Adrenal gland (tissue), 12 donors: ENCODE results near the gene USP6NL. TPM values are rescaled to one million over a fixed set of nuclear protein-coding genes. Genes with fewer than 3 reads are reported as not detected.

Experiments
- DNase-seq, 7 donors: peaks; one replicate each; pipeline ENCODE4 v3.0.0-alpha.2; 2019 to 2020
- H3K27ac ChIP-seq, 5 donors: fragments of 200-600 bp; sonication (generic) in 4 of 5; 1 replicate in 3 of 5; 2 replicates in 2 of 5; pipeline versions ENCODE4 v1.5.1 to v1.8.0; 2016 to 2020; ENCODE audit warnings: mild to moderate bottlenecking in 1 of 5
- H3K27me3 ChIP-seq: fragments of 200-600 bp; 2 replicates; pipeline ENCODE4 v1.8.0; 2021
- H3K36me3 ChIP-seq, 2 donors: fragments of 200-600 bp; replicated peaks in 1 of 2; 1 replicate in 1 of 2; 2 replicates in 1 of 2; pipeline versions ENCODE4 v1.5.1 to v1.8.0; 2018 to 2022
- H3K4me1 ChIP-seq, 2 donors: fragments of 200-600 bp; replicated peaks in 1 of 2; 1 replicate in 1 of 2; 2 replicates in 1 of 2; pipeline versions ENCODE4 v1.5.1 to v1.8.0; 2018 to 2021
- H3K4me3 ChIP-seq, 4 donors: fragments of 200-600 bp; sonication (generic) in 3 of 4; one replicate each; pipeline ENCODE4 v1.5.1; 2016 to 2018
- H3K9me3 ChIP-seq, 3 donors: fragments of 200-600 bp; sonication (generic) in 1 of 3; replicated peaks in 1 of 3; 1 replicate in 2 of 3; 2 replicates in 1 of 3; pipeline versions ENCODE4 v1.5.1 to v1.8.0; 2016 to 2021
- POLR2A ChIP-seq, 2 donors: fragments of 450-650 bp; IDR thresholded peaks; one replicate each; pipeline ENCODE4 v1.6.1; 2017; ENCODE audit warnings: antibody characterized with exemption in 2 of 2, mild to moderate bottlenecking in 2 of 2, moderate library complexity in 1 of 2
- WGBS, 4 donors: extraction: QIAGEN DNeasy Blood & Tissue Kit in 2 of 4; methylation state at CpG; one replicate each; pipeline versions ENCODE4 v1.1.5 to v1.1.7; 2013 to 2017; 5-methylcytosine and 5-hydroxymethylcytosine counted together
- intact Hi-C, 2 donors: fragments of 100-400 bp; cut with DNase I; formaldehyde crosslinking; loops; one replicate each; pipeline versions ENCODE4 v1.14.1 to v1.15.0; 2022 to 2023
- polyA plus RNA-seq, 3 donors: library from polyadenylated mRNA; stranded (reverse); fragments of 200-250 nt in 2 of 3; fragments of 350-450 nt in 1 of 3; fragmentation: Illumina TruSeq in 1 of 3; extraction: RNeasy Lipid Tissue Mini Kit (QIAGEN cat#74804) in 1 of 3; gene quantifications; one replicate each; pipeline ENCODE4 v1.2.3, GENCODE V29; 2013 to 2014
- total RNA-seq, 9 donors: library from RNA; depleted of rRNA in 4 of 9; stranded (reverse); fragments of >200 nt in 4 of 9; fragments of 120-200 nt in 1 of 9; fragmentation: NEBNext Ultra II Directional in 1 of 9; extraction: Animal tissue kit (Norgen Biotek cat#: 25700) in 1 of 9; gene quantifications; one replicate each; pipeline versions ENCODE4 v1.1.0 to v1.2.4, GENCODE V29; 2013 to 2023
- TF ChIP-seq, protein P1 (sequence below), 6 experiments: fragments of 450-650 bp in 4 of 6; fragments of 200-600 bp in 2 of 6; sonication (generic) in 1 of 6; IDR thresholded peaks; 1 replicate in 5 of 6; 2 replicates in 1 of 6; pipeline versions ENCODE4 v1.5.1 to v1.8.0; 2016 to 2021; ENCODE audit warnings: antibody characterized with exemption in 6 of 6, mild to moderate bottlenecking in 2 of 6, moderate library complexity in 1 of 6
- donor health status: healthy with polysubstance abuse.
- donor health status: Bipolar disorder and iron deficiency.
- donor health status: DM: yes; HTN: yes; CAD: no.
- donor health status: DM: no; HTN: no; CAD: no.
- donor health status: DM: no; HTN: no; CAD: no.
- donor health status: DM: yes; HTN: yes; CAD: no.

The USP6NL gene
- total and polyA plus RNA-seq, 12 donors = 3.5 to 35.1 (median 19.8) TPM

- H3K9me3 ChIP-seq = no peaks in the 10 kb centered on the region
- no peak overlapping the region for H3K27ac ChIP-seq
- no peak for DNase-seq
- TF ChIP-seq POLR2A (IDR thresholded peaks at IDR 0.05) = no peak
- TF ChIP-seq, protein P1, sequence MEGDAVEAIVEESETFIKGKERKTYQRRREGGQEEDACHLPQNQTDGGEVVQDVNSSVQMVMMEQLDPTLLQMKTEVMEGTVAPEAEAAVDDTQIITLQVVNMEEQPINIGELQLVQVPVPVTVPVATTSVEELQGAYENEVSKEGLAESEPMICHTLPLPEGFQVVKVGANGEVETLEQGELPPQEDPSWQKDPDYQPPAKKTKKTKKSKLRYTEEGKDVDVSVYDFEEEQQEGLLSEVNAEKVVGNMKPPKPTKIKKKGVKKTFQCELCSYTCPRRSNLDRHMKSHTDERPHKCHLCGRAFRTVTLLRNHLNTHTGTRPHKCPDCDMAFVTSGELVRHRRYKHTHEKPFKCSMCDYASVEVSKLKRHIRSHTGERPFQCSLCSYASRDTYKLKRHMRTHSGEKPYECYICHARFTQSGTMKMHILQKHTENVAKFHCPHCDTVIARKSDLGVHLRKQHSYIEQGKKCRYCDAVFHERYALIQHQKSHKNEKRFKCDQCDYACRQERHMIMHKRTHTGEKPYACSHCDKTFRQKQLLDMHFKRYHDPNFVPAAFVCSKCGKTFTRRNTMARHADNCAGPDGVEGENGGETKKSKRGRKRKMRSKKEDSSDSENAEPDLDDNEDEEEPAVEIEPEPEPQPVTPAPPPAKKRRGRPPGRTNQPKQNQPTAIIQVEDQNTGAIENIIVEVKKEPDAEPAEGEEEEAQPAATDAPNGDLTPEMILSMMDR (IDR thresholded peaks at IDR 0.05) = no peak
- intact Hi-C loops = no loop called here
- H3K4me1 ChIP-seq = no peaks in the 10 kb centered on the region
- H3K4me3 ChIP-seq = no peak overlapping the region
- H3K36me3 ChIP-seq = no peaks in the 10 kb centered on the region
- 67 to 82% (median 75%) methylated on average over 5 of the region's 5 CpGs for WGBS, 4 donors
- H3K27me3 ChIP-seq = no peaks in the 10 kb centered on the region
Observed at GRCh38 chr10:11446133-11446532, 165.3 kb downstream of the USP6NL start.

- DNase-seq = no peak
- Histone ChIP-seq H3K9me3 (no peaks in the 10 kb centered on the region), H3K4me3 (no peak overlapping the region), H3K4me1 (no peaks in the 10 kb centered on the region), H3K36me3 (no peaks in the 10 kb centered on the region), H3K27me3 (no peaks in the 10 kb centered on the region), H3K27ac (no peak overlapping the region)
- TF ChIP-seq, protein P1 (IDR thresholded peaks at IDR 0.05) = no peak
- TF ChIP-seq POLR2A (IDR thresholded peaks at IDR 0.05) = no peak
- 71 to 79% (median 75%) methylated on average over 13 to 27 of the region's 27 CpGs for WGBS, 4 donors
- intact Hi-C loops = no loop called here
Observed at GRCh38 chr10:11444531-11445228, 166.8 kb downstream of the USP6NL start.

DNA sequence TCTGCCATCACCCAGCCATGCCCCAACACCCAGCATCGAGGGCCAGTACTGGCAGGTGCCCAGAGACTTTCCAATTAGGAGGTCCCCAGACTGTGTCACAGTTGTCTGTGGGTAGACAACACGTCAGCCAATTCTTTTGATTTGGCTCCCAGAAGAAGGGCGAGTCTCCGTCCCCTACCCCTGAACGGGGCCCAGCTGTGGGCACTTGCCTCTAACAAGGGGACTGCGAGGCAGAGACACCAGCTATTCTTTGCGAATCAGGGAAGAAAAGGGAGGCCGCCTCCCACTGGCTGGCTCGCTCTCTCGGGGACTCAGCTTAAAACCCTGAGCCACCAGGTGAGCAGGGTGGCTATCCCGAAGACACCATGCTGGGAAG lies 167.3 kb downstream of the USP6NL start:
- Histone ChIP-seq H3K9me3 (no peaks in the 10 kb centered on the region), H3K4me1 (no peaks in the 10 kb centered on the region), H3K27me3 (no peaks in the 10 kb centered on the region), H3K4me3 (no peak overlapping the region), H3K36me3 (no peaks in the 10 kb centered on the region), H3K27ac (no peak overlapping the region)
- intact Hi-C loops = no loop called here
- TF ChIP-seq, protein P1 (IDR thresholded peaks at IDR 0.05) = no peak
- no peak for TF ChIP-seq POLR2A (IDR thresholded peaks at IDR 0.05)
- DNase-seq = no peak
- WGBS, 4 donors = 84 to 95% (median 92%) methylated on average over 6 to 11 of the region's 11 CpGs

DNA sequence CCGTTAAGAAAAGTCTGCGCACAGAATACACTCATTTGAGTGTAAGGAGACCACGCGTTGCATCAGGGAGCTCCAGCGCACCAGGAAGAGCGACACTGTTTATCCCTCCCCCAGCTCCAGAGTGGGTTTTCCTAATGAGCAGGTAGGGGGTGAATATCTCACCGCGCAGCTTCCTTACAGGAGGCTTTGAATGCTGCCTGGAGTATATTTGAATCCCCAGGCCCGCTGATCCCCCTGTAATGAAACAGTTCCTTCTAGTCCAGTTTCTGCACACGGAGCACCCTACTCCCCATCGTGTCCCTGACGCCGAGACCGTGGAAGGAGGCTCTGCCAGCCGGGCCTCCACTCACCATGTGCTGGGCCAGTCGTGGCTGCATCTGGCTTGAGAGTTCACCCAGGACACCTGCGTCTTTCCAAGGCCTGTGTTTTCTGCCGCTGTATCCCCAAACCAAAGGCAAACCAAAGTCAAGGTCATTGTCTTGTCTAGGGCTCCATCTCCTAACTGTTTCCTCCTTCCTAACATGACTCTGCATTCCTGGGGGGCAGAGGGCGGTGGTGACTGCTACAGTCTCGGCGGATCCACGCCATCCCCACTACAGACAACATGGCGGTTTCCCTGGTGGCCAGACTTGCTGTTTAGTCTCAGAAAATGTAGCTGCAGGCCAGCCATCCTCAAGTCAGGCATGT lies 167.8 kb downstream of the USP6NL start:
- H3K4me1 ChIP-seq = no peaks in the 10 kb centered on the region
- no peak overlapping the region for H3K27ac ChIP-seq
- DNase-seq = no peak
- intact Hi-C loops = no loop called here
- no peaks in the 10 kb centered on the region for H3K27me3 ChIP-seq
- 90 to 93% (median 92%) methylated on average over 15 to 23 of the region's 23 CpGs for WGBS, 4 donors
- no peak for TF ChIP-seq POLR2A (IDR thresholded peaks at IDR 0.05)
- TF ChIP-seq, protein P1 (IDR thresholded peaks at IDR 0.05) = no peak
- no peaks in the 10 kb centered on the region for H3K36me3 ChIP-seq
- H3K9me3 ChIP-seq = no peaks in the 10 kb centered on the region
- no peak overlapping the region for H3K4me3 ChIP-seq
